Urothelium cell line (cell line): ENCODE data around the gene STEEP1.

Experiments used
- DNase-seq: peaks from one replicate; pipeline ENCODE4 v3.0.0; 2011; ENCODE audit warnings: low spot score, mixed read lengths
- FAIRE-seq: peaks from 2 replicates; lab custom pipeline; 2011; peaks lifted over from hg19 to GRCh38; lab: Jason Lieb, UNC

Gene STEEP1

DNA sequence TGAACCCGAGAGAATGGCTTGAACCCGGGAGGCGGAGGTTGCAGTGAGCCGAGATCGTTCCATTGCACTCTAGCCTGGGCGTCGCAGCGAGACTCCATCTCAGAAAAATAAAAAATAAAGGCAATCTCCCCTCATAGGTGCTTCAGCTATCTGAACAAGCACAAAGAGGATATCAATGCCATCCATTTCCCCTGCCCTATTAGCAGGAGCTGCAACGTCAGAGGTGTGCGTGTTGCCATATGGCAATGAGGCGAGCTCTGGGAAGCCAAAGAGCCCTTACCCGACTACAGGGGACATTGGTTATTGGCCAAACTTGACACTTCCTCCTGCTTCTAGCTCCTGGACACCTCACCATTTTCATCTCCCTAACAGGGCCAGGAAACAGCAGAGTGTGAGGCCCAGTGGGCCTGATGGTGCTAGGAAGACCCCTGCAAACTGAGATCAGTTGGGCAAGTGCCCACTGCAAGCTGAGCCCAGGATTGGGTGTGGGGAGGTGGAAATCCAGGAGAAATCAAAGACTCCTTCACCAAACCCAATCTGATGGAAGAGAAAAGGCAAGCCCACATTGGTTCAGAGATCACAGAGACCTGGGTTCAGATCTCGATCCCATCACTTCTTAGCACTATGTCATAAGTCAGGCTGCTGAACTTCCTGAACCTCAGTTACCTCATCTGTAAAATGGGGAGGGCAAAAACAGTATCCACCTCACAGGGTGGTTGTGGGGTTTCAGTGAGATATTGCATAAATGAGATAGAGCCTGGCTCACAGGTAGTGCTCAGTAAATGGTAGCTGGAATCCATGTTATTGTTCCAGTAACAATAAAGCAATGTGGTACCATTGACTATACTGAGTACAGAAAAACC lies 75.8 kb downstream of the STEEP1 start:
- DNase-seq (no peak), FAIRE-seq (no peak)

DNA sequence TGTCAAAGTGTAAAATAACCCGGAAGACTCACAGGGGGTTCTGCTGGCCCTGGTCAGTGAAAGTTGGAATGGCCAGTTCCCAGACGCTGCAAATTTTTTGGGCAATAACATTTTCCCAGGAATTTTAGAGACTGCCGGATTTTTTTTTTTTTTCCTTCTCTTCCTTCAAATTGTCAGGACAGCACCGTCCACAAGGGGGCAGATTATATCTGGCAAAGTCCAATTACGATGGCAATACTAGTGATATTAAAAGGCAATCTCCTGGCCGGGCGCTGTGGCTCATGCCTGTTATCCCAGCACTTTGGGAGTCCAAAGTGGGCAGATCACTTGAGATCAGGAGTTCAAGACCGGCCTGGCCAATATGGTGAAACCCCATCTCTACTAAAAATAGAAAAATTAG lies 76.5 kb downstream of the STEEP1 start:
- FAIRE-seq (no peak), DNase-seq (no peak)
